Parathyroid adenoma (tissue), 2 donors: Measurements from ENCODE around the gene KHK.

Experiments
- H2AFZ ChIP-seq: fragments of 300-600 bp; sonication (generic); one replicate; pipeline ENCODE4 v1.7.0; 2017; ENCODE audit warnings: antibody characterized with exemption, mild to moderate bottlenecking
- H3K27ac ChIP-seq: fragments of 300-600 bp; sonication (generic); one replicate; pipeline ENCODE4 v1.7.0; 2017
- H3K27me3 ChIP-seq: fragments of 300-600 bp; sonication (generic); one replicate; pipeline ENCODE4 v1.7.0; 2017; ENCODE audit warnings: low read length; ENCODE audit not compliant: control insufficient read depth, insufficient read depth
- H3K36me3 ChIP-seq: fragments of 300-600 bp; sonication (generic); one replicate; pipeline ENCODE4 v1.7.0; 2017; ENCODE audit warnings: low read length; ENCODE audit not compliant: control insufficient read depth, insufficient read depth
- H3K4me1 ChIP-seq: fragments of 300-600 bp; sonication (generic); one replicate; pipeline ENCODE4 v1.7.0; 2017; ENCODE audit warnings: control low read depth
- H3K4me2 ChIP-seq: fragments of 300-600 bp; sonication (generic); one replicate; pipeline ENCODE4 v1.7.0; 2017; ENCODE audit warnings: low read length
- H3K4me3 ChIP-seq: fragments of 300-600 bp; sonication (generic); one replicate; pipeline ENCODE4 v1.7.0; 2017; ENCODE audit warnings: low read depth, low read length
- H3K79me2 ChIP-seq: fragments of 300-600 bp; sonication (generic); one replicate; pipeline ENCODE4 v1.7.0; 2017; ENCODE audit warnings: control low read depth
- H3K9ac ChIP-seq: fragments of 300-600 bp; sonication (generic); one replicate; pipeline ENCODE4 v1.7.0; 2017; ENCODE audit warnings: mild to moderate bottlenecking
- H3K9me3 ChIP-seq: fragments of 300-600 bp; sonication (generic); one replicate; pipeline ENCODE4 v1.7.0; 2017; ENCODE audit warnings: low read length; ENCODE audit not compliant: control insufficient read depth
- TF ChIP-seq, protein P1 (sequence below): fragments of 300-600 bp; sonication (generic); IDR thresholded peaks from one replicate; pipeline ENCODE4 v1.7.0; 2017; ENCODE audit warnings: antibody characterized with exemption, mild to moderate bottlenecking
- donor health status: primary hyperparathyroidism.

KHK gene

GRCh38 chr2:27086724-27087593 is at the start of gene KHK:
Gene KHK, plus strand, starts transcription at chr2:27086772. Its CDS starts 488 bp downstream, at chr2:27087260.
- H3K9ac ChIP-seq, result peak within 1 kb of the TSS; percentile 55
- peak within 1 kb of the TSS; percentile 97 for H2AFZ ChIP-seq
- H3K4me2 ChIP-seq, result peak within 1 kb of the TSS; percentile 85
- TF ChIP-seq, protein P1, sequence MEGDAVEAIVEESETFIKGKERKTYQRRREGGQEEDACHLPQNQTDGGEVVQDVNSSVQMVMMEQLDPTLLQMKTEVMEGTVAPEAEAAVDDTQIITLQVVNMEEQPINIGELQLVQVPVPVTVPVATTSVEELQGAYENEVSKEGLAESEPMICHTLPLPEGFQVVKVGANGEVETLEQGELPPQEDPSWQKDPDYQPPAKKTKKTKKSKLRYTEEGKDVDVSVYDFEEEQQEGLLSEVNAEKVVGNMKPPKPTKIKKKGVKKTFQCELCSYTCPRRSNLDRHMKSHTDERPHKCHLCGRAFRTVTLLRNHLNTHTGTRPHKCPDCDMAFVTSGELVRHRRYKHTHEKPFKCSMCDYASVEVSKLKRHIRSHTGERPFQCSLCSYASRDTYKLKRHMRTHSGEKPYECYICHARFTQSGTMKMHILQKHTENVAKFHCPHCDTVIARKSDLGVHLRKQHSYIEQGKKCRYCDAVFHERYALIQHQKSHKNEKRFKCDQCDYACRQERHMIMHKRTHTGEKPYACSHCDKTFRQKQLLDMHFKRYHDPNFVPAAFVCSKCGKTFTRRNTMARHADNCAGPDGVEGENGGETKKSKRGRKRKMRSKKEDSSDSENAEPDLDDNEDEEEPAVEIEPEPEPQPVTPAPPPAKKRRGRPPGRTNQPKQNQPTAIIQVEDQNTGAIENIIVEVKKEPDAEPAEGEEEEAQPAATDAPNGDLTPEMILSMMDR, result no peak
- H3K4me1 ChIP-seq, result peaks cover 14% of the 10 kb centered on the region
- H3K27me3 ChIP-seq, result no peaks in the 10 kb centered on the region
- no peaks in the 10 kb centered on the region for H3K79me2 ChIP-seq
- H3K4me3 ChIP-seq, result peak within 1 kb of the TSS; percentile 56
- no peaks in the 10 kb centered on the region for H3K9me3 ChIP-seq
- peak within 1 kb of the TSS; percentile 76 for H3K27ac ChIP-seq
- H3K36me3 ChIP-seq, result no peaks in the 10 kb centered on the region

GRCh38 chr2:27038012-27038411 is 48.6 kb upstream of the KHK start:
- Histone ChIP-seq H2AFZ (no peak overlapping the region), H3K9me3 (no peaks in the 10 kb centered on the region), H3K27me3 (no peaks in the 10 kb centered on the region), H3K4me3 (no peak overlapping the region), H3K4me1 (peaks cover 22% of the 10 kb centered on the region), H3K27ac (no peak overlapping the region), H3K9ac (no peak overlapping the region), H3K4me2 (no peak overlapping the region), H3K79me2 (no peaks in the 10 kb centered on the region), H3K36me3 (no peaks in the 10 kb centered on the region)
- TF ChIP-seq, protein P1, result no peak

DNA sequence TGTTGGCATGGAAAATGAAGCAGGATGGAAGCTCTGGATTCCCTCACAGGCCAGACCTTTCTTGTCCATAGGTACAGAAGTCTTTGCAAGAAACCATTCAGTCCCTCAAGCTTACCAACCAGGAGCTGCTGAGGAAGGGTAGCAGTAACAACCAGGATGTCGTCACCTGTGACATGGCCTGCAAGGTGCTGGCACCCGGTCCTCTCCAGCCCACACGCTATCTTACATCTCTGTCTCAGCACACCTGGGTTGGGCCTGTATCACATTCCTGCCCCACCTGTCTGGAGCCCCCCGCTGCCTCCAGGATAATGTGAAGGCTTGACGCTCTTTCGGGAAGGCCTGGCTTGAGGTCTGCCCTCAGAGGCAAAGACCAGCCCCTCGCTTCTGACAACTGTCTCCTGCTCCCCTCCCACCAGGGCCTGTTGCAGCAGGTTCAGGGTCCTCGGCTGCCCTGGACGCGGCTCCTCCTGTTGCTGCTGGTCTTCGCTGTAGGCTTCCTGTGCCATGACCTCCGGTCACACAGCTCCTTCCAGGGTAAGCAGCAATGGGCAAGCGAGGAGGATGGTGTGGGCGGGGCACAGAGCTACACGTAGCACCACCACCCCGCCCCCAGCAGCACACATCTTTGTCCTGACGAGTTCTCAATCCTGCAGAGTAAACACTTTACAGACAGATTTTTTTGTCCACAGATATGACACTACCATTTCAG is 47.8 kb upstream of the KHK start:
- H3K36me3 ChIP-seq, result no peaks in the 10 kb centered on the region
- H3K9me3 ChIP-seq, result no peaks in the 10 kb centered on the region
- no peak overlapping the region for H3K9ac ChIP-seq
- H3K4me3 ChIP-seq, result no peak overlapping the region
- no peak overlapping the region for H3K27ac ChIP-seq
- H2AFZ ChIP-seq, result no peak overlapping the region
- no peaks in the 10 kb centered on the region for H3K79me2 ChIP-seq
- no peak overlapping the region for H3K4me2 ChIP-seq
- H3K4me1 ChIP-seq, result peaks cover 18% of the 10 kb centered on the region
- no peaks in the 10 kb centered on the region for H3K27me3 ChIP-seq
- TF ChIP-seq, protein P1, result no peak

DNA sequence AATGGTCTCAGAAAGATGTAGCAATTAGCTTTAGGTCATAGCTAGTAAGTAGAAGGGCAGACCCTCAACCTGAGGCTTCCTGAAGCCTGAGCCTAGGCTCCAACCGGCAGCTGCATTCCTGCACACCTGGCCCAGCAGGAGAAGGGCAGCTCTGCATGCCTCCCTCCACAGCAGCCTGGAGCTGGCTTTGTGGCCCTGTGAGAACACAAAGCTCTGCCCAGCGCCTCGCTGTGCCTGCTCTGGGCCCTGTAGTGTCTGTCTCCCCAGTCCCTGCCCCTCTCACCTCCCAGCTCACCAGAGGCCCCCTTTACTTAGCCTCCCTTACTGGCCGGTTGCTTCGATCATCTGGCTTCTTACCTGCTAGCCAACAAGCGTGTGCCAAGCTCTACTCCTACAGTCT is 47.1 kb upstream of the KHK start:
- Histone ChIP-seq H3K4me2 (no peak overlapping the region), H3K27ac (no peak overlapping the region), H3K27me3 (no peaks in the 10 kb centered on the region), H3K79me2 (no peaks in the 10 kb centered on the region), H3K36me3 (no peaks in the 10 kb centered on the region), H3K9ac (no peak overlapping the region), H3K4me3 (no peak overlapping the region), H3K9me3 (no peaks in the 10 kb centered on the region), H2AFZ (no peak overlapping the region), H3K4me1 (peaks cover 14% of the 10 kb centered on the region)
- TF ChIP-seq, protein P1, result no peak
